ENCODE measurements around the gene TMEM167A.

DNA sequence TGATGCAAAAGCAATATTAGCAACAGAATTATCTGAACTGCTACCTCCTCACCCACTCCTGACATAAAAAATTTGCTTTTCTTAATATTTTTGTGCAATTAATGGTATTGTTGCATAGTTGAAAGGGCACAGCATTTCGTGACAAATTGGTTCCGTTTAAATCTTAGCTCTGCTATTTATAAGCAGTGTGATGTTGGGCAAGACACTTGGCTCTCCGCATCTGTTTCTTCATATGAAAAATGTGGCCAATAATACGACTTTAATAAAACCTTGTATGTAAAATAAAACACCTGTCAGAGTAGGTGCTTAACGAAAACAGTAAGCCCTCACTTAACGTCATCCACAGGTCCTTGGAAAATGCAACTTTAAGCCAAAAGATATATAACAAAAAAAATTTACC lies 4.2 kb downstream of the TMEM167A start:
- TF ChIP-seq, protein P1, sequence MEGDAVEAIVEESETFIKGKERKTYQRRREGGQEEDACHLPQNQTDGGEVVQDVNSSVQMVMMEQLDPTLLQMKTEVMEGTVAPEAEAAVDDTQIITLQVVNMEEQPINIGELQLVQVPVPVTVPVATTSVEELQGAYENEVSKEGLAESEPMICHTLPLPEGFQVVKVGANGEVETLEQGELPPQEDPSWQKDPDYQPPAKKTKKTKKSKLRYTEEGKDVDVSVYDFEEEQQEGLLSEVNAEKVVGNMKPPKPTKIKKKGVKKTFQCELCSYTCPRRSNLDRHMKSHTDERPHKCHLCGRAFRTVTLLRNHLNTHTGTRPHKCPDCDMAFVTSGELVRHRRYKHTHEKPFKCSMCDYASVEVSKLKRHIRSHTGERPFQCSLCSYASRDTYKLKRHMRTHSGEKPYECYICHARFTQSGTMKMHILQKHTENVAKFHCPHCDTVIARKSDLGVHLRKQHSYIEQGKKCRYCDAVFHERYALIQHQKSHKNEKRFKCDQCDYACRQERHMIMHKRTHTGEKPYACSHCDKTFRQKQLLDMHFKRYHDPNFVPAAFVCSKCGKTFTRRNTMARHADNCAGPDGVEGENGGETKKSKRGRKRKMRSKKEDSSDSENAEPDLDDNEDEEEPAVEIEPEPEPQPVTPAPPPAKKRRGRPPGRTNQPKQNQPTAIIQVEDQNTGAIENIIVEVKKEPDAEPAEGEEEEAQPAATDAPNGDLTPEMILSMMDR (IDR thresholded peaks at IDR 0.05), result no peak
- TF ChIP-seq POLR2A (IDR thresholded peaks at IDR 0.05), result no peak

Measured in Peyer's patch (tissue), 4 donors.